Anterior cingulate cortex (tissue), 58 donors: ENCODE data around the gene MRPS10.
"Not testable (repeated sequence)": the region's sequence is repeated elsewhere in the genome, so short reads cannot be mapped to it uniquely, and the experiment has no call there.

Source experiments
- DNase-seq, 58 donors: peaks; one replicate each; lab custom pipeline; 2025; lab: John Stamatoyannopoulos, UW

The MRPS10 gene

DNA sequence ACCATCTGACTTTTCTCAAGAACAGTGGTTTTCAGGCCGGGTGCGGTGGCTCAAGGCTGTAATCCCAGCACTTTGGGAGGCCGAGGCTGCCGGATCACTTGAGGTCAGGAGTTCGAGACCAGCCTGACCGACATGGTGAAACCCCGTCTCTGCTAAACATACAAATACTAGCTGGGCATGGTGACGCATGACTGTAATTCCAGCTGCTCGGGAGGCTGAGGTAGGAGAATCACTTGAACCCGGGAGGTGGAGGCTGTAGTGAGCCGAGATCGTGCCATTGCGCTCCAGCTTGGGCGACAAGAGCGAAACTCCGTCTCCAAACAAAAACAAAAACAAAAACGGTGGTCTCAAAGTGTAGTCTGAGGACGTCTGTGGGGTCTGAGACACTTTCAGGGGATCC, 1.2 kb downstream of the MRPS10 start:
- not testable (repeated sequence) for DNase-seq

GRCh38 chr6:42212442-42212841, 5.2 kb downstream of the MRPS10 start:
- DNase-seq = no peak

DNA sequence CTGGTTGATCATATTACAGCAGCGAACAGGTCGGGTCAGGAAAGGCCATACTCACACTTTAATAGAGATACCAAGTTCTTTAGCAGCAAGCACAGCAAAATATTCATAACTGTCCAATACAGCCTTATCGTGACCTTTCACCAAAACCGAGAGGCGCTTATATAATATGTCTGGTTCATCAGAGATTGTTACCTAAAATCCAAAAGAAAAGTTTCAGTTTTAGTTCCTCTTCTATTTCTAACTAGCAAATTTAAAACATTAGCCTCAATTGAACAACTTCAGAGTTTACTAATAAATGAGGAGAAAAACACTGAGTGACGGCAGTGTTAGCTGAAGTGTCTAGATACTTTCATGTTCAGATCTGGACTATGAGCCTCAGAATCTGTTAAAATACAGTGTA, 5.9 kb downstream of the MRPS10 start:
- DNase-seq = no peak

DNA sequence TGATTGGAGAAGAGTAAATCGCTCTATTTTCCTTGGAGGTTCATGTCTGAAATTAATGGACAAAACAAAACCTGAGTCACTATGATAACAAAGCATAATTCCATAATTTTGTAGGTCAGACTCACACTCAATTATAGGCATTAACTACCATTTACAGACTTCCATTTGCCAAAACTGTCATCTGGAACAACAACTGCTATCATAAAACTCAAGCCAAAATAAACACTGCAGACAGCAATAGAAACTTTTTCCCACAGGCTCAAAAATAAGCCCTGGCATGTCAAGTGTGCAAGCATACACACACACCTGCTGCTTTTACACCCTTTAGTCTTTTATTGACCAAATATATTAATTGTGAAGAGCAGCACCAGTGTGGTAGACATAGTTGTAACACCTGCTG, 7.1 kb downstream of the MRPS10 start:
- DNase-seq = no peak

DNA sequence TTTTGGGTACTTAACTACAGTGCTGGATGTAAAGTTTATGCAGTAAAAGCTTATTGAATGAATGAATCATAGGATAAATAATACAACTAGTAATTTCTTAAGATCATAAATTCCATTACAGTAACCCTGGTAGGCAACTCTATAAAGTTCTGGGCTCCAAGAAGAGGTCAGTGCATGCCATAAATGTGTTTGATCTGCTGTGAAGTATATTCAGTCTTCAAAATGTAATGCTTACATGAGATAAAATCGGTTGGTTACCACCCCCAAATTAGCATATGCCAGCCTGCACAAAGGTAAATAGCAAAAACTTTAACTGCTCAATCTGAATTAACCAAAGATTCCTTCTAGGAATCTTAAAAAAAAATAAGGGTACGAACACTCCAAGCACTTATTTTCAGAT, 10.1 kb downstream of the MRPS10 start:
- DNase-seq = not testable (repeated sequence)

DNA sequence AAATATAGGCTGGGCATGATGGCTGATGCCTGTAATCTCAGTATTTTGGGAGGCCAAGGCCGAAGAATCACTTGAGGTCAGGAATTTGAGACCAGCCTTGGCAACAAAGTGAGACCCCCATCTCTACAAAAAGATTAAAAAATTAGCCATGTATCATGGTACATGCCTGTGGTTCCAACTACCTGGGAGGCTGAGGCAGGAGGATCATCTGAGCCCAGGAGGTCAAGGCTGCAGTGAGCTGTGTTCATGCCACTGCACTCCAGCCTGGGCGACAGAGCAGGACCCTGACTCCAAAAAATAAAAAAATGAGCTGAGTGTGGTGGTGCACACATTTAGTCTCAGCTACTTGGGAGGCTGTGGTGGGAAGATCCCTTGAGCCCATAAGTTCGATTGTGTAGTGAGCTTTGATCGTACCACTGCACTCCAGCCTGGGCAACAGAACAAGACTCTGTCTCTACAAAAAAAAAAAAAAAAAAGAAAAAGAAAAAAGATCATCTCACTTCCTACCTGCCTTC, 12.8 kb downstream of the MRPS10 start:
- no peak for DNase-seq

- DNase-seq = no peak
Measured at GRCh38 chr6:42203183-42203582, 14.5 kb downstream of the MRPS10 start.

DNA sequence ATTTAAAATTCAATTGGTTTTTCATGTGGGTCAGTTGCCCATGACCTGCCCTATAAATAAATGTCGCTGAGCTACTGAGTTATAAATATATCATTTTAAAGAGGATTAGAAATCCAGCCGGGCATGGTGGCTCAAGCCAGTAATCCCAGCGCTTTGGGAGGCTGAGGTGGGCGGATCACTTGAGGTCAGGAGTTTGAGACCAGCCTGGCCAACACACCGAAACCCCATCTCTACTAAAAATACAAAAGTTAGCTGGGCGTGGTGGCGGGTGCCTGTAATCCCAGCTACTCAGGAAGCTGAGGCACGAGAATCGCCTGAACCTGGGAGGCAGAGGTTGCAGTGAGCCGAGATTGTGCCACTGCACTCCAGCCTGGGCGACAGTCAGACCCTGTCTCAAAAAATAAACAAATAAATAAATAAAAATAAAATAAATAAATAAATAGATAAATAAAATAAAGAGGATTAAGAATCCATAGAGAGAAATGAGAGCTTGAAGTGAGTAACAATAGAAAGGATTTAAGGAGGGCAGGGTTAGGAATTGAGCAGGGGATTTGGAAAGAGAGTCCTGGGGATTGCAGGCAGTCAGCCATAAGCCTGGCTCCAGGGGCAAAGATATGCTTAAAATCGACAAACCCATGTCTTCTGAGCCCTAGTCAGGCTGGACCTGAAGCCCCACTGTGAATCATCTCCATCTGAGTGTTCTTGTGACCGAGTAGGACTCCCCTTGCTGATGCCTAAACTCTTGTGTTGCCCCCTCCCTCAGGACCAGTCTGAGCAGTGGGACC, 15.3 kb downstream of the MRPS10 start:
- DNase-seq = not testable (repeated sequence)

- no peak for DNase-seq
Measured at GRCh38 chr6:42201382-42201781, 16.3 kb downstream of the MRPS10 start.

DNA sequence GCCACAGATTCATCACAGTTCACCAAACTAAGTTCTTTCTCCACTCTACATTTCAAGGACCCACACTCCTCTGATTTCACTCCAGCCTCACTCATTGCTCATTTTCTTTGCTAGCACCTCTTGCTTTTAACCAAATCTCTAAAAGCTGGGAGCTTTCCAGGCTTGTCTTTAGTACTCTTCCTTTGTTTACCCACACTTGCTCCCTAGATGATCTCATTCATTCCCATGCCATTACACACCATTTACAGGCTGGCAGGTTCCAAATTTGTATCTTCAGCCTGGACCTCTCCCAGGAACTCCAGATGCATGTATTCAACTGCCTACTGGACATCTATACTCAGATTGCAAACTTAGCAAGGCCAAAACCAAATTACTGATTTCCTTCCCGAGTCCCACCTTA, 17.6 kb downstream of the MRPS10 start:
- DNase-seq = peak in 4 of 58 donors; percentile 3 to 57 (median 4)

DNA sequence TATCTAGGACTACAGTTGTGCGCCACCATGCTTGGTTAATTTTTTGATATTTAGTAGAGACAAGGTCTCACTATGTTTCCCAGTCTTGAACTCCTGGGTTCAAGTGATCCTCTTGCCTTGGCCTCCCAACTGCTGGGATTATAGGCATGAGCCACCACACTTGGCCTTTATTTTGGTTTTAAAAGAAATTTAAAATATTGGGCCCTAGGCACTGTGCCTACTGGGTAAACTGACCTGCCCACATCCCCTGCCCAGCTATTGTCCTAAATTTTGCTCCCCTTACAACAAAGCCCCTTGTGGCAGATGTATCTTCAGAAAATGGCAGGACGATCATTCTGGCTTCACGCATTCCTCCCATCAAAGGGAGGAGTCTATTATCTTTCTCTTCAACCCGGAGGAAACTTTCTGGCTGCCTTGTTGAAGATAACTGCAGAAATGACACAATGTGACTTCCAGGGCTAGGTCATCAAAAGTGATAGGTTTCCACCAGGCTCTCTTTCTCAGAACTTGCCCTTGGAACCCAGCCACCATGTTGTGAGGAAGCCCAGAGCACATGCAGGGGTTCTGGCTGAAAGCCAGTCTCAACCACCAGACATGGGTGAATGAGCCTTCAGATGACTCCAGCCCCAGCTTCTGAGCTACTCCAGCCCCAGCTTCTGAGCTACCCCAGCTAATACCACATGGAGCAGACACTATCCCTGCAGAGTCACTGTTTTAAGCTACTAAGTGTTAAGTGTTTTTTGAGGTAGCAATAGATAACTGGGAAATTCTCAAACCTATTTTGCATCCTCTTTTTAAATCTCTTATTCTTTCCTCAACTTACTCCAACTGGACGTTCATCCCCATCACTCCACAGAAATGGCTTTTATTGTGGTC, 18.3 kb downstream of the MRPS10 start:
- DNase-seq = no peak

DNA sequence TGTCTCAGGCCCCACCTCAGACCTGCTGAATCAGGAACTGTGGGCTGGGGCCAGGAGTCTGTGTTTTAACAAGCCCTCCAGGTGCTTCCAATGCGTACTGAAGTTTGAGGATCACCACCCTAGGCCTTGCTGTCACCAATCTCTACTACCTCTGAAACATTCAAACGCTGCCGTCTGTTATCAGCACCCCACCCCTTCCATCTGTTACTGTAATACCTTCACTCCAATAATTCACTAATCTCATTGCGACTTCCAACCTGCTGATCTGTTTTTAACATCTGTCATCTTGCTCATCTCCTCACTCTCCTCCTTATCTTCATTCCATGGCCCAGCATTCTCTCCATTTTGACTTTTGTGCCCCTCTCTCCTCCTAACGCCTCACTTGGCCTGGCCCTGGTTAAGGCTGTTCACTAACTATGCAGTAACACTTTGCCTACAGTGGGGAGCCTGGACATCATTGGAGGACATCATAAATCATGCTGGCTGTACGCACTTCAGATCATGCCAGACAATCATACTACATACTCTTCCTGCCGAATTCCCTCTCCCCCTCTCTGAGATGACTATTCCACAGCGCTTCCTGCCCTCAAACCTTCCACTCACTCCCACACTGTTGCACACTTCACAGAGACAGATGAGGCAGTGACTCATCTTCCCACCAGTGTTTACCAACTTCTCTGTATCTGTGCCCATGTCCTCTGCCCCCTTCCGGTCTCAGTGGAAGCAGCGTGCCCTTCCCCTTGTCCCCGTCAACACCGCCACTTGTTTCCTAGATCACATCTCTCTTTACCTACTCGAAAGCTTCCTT, 19.9 kb downstream of the MRPS10 start:
- DNase-seq = peak in 3 of 58 donors; percentile 4 to 7 (median 5)

DNA sequence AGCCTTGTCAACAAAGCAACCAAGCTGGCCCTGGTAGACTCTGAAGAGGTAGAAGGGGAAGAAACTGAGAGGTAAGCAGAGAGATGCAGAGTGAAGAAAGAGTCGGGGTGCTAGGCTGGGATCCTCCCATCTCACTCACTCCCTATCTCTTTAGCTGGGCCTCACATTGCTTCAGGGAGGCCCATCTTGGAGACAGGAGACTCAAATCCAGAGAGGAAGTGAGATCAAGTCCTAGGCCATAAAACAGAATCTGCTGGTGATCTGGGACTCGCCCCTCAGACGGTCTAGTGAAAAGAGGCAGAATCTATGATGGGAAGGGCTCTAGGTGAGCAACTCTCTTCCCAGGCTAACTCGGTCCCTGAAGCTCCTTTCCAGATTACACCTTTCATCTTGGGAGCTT, 22.2 kb downstream of the MRPS10 start:
- DNase-seq = no peak

GRCh38 chr6:42194056-42194455, 23.6 kb downstream of the MRPS10 start:
- DNase-seq = no peak

DNA sequence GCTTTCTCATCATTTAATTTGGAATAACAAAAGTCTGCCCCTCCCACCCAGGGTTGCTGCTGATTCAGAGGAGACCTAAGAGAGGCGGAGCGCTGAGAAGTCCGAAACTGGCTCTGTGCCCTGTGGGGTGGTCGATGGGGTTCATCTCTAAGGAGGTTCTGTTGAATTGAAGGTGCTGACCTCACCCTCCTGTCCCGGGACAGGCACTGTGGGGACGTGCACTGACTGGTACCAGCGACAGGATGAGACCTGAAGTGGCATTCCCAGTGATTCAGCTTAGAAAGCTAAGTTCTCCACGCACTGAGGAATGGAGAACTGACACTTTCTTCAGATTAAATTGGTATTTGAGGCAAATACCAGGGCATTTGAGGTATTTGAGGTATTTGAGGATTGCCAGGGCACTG, 24.2 kb downstream of the MRPS10 start:
- peak in 1 of 58 donors; percentile 14 for DNase-seq

DNA sequence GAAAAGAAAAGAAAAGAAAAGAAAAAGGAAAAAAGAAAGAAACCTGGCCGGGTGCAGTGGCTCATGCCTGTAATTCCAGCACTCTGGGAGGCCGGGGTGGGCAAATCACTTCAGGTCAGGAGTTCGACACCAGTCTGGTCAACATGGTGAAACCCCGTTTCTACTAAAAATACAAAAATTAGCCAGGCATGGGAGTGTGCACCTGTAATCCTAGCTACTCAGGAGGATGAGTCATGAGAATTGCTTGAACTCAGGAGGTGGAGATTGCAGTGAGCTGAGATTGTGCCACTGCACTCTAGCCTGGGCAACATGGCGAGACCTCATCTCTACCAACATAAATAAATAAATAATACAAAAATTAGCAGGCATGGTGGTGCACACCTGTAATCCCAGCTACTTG, 25.3 kb downstream of the MRPS10 start:
- not testable (repeated sequence) for DNase-seq

DNA sequence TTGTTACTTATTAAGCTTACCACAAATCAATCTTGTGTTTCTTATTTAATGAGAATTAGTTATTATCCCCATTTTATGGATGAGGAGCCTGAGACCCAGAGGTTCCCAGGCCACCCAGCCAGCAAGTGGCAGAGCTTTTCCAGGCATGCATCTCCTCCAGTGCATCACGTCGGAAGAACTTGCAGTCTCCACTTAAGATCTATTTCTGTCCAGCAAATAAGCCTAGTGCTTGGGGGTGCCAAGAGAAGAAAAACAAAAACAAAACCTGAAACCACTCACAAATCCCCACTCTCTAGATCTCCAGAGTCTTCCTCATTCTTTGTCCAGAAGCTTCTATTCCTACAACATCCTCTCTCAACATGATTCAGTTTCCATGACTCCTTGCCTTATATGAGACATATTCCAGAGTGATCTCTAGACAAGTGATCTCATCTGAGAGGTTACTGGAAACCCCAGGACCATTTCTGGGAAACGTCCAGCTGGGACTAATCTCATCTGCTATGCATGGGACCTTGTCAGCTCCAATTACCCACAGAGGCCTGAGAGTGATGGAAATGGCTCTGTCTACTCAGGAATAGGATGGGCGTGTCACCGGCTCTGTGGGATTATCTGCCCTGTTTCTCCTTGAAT, 27.0 kb downstream of the MRPS10 start:
- no peak for DNase-seq

GRCh38 chr6:42188406-42188805, 29.3 kb downstream of the MRPS10 start:
- DNase-seq = no peak

DNA sequence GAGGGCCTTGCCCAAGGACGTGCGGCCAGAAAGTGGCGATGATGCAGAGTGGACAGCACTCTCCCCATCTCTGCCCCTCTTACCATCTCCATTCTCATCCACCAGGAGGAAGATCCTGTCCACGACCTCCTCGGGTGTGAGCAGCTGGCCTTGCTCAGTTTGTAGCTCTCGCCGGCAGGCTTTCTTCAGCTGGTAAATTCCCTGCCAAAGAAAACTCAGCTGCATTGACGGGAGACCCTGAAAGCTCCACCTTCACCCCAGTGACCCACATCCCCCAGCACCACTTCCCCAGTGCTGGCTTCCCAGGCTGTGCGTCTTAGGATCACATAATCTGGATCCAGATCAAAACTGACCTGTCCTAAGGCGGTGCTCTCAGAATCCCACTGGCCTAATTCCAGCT, 32.1 kb downstream of the MRPS10 start:
- DNase-seq = no peak

GRCh38 chr6:42184475-42184874, 33.2 kb downstream of the MRPS10 start:
- no peak for DNase-seq
